NCI-H1930 (cell line): Measurements from ENCODE around the gene ITGA1.
"Not testable (repeated sequence)": the region's sequence is repeated elsewhere in the genome, so short reads cannot be mapped to it uniquely, and the experiment has no call there.

Source experiments
- DNase-seq, 2 experiments: peaks; one replicate each; lab custom pipeline; 2025; lab: John Stamatoyannopoulos, UW

ITGA1 gene

DNA sequence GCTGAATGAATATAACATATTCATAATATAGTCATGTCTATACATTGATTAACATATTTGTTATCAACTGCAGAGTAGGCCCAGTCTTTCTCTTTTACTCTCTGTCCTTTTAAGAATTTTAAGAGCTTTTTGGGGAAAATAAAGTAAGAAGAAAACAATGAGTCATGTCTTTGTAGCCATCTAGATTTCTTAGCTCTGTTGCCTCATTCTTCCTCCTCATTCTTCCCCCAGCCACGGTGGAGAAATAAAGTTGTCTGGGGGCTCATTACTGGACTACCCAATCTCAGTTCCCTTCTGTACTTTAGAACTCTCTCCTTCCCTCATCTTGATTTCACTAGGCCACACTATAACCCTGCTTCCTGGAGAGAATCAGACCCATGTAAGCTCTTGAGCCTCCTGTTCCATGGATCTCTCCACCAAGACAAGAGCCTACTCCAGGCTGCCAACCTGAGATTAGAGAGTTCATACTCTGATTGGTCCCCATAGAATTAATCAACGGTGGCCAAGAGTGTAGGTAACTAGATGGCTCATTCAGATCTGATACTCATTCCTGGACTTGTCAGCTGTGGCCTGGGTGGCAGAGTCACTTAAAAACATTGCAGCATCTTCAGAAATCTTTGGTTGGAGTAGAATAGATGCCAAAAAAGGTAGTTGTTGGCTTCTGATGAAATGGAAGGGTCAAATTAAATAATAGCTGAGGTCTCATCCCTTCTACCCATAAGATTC lies 44.2 kb downstream of the ITGA1 start:
- DNase-seq: no peak

DNA sequence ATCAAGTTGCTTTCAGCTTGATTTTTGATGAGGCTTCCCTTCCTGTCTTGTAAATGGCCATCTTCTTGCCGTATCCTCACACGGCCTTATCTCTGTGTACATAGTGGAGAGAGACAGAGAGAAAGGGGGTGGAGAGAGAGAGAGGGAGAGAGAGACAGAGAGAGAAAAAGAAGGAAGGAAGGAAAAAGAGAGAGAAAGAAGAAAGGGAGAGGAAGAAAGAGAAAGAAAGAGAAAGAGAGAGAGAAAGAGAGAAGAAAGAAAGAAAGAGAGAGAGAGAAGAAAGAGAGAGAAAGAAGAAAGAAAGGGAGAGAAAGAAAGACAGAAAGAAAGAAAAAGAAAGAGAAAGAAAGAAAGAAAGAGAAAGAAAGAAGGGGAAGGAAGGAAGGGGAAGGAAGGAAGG lies 46.6 kb downstream of the ITGA1 start:
- DNase-seq: no peak

DNA sequence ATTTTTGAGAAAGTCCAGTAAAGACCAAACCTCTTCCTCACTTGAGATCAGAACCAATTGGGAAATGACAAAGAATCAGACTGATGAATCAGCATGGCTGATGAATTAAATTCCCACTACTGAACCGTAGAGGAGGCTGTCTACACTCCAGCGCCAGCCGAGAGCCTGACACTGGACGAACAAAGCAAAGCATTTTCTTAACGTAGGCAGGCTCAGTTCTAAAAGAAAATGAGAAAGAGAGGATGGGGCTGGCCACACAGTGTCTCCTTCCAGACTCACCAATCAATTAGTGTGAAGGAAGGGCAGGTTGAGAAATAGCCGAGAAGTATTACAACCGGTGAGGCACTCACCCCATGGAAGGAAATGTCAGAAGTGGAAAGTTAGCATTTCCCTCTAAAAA lies 49.4 kb downstream of the ITGA1 start:
- no peak for DNase-seq

DNA sequence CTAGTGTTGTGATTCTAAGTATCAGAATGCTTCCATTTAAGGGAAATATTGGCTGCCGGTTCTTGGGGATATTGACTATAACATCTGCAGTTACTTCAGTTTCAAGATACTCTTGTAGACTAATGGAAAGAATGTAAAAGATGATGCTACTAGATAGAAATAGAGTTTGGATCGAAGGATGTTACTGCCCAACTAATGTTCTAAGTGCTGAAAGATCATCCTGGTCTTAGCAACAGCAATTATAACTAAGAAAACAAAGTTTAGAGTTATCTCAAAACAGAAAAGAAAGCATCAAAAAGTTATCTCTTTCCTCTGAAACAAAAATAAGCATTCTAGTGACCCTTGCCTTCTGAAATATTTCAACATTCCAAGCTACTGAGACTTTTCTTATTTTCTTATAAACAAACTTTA lies 49.9 kb downstream of the ITGA1 start:
- no peak for DNase-seq

DNA sequence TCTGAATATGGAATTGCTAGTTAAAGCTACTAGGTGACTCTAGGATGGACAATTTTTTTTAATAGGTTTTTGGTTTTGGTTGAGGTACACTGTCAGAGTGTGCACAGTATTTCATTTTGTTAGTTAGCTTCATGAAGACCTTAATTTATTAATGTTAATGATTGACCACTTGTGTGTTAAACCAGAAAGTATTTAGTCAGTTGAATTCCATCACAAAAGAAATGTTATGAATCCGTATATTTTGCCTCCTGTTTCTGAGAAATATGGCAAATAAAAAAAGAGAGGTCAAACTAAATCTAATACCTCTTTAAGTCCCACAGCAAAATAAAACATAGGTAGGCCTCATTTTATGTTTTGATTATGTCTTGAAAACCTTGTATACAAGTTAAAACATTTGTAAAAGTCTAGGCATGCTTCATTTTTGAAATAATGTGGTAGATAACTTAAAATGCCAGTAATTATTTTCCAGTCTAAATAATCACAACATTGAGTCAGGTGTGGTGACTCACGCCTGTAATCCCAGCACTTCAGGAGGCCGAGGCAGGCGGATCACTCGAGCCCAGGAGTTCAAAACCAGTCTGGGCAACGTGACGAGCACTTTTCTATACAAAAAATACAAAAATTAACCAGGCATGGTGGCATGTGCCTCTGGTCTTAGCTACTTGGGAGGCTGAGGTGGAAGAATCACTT lies 50.8 kb downstream of the ITGA1 start:
- no peak for DNase-seq

DNA sequence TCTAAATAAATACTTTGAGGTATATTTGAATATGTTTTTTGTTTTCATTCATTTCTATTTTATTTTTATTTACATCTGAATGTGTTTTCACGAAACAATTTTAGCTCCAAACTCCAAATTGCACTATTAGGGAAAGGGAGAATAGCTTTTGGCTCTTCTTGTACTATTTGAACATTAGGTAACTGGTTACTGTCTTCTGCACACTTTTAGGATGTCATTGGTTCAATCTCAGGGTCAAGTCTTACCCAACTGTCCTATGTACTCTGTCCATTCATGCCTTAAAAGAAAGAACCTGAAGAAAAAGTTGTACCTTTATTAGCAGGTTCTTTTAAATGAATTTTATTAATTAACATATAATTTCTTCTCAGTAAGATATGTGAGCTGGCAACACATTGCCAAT lies 51.6 kb downstream of the ITGA1 start:
- no peak for DNase-seq

DNA sequence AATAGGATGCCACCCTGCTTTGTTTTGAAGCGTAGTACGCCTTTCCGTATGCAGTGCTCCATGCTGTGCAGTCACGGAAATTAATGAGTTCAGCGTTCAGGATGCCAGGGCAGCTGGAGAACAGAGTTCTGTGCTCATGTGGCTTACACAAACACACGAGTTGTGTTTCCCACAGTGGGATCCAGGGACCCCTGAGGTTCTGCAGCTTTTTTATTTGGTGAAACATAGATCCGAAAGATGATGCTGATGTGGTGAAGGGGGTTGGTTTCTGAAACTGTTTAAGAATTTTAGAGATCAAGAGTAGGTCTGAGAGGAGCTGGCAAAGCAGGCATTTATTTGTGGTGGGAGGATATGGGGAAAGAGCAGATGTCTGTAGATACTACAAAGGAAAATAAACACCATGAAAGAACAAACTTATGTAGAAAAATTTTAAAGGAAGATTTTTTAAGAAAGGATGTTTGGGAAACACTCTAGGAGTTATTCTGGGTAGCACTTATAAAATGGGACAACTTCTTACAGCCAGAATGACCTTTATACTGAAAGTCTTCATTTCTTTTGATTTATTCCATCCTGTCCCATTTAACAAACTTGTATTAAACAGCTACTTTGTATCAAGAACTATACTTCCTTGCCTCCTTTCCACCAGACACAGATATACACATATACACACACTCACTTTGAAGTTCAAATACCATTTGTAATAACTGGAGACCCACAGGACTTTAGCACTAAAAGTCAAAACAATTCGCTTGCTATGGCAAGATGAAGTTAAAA lies 52.7 kb downstream of the ITGA1 start:
- no peak for DNase-seq

DNA sequence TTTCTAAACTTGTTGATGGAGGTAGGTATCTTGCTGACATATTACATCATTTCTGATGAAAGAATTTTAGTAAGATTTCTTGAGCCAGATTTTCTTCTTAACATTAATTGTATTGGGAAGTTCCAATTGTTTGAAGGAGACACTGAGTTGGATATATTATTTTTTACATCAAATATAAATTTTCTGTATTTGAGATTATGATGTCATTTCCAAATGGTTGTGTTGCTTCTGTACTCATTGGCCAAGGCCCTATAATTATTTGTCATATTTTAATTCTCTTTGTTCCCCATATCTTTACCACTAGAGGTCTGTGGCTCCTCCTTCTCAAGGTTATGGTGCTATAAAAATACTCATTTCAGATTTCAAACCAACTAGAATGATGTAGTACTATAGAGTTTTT lies 53.4 kb downstream of the ITGA1 start:
- no peak for DNase-seq

DNA sequence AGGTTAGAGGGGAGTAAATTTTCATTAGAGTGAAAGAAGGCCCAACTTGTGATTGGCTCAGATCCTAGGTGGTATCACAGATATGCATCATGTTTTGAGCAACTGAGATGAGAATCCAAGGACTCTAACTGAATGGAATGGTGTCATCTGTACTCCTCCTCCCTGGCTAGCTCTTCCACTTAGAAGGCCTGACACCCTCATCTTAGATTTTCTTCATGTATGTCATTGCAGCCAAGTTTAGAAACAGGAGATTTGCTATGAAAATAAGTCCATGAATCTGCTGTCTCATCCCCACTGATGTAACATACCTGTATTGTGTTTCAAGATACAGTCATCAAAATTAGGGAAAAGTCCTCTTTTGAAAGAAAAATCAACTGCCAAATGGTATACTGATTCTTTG lies 54.4 kb downstream of the ITGA1 start:
- no peak for DNase-seq

DNA sequence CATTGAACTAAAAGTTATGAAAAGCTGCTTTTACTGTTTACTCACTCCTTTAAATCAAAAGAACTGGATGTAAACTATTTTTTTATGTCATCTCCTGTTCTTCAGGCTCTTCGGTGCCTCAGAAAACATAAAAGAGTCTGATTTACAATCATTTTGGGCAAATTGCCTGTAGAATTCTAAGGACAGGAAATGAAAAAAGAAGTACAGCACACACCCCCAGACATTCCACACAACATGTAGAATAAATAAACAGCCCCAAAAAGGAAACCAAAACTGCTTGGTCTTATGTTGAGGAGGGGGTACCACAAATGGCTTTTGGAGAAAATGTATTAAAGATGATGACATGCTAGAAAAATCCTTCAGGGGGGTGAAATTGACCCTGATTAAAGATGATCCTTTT lies 57.2 kb downstream of the ITGA1 start:
- no peak for DNase-seq

DNA sequence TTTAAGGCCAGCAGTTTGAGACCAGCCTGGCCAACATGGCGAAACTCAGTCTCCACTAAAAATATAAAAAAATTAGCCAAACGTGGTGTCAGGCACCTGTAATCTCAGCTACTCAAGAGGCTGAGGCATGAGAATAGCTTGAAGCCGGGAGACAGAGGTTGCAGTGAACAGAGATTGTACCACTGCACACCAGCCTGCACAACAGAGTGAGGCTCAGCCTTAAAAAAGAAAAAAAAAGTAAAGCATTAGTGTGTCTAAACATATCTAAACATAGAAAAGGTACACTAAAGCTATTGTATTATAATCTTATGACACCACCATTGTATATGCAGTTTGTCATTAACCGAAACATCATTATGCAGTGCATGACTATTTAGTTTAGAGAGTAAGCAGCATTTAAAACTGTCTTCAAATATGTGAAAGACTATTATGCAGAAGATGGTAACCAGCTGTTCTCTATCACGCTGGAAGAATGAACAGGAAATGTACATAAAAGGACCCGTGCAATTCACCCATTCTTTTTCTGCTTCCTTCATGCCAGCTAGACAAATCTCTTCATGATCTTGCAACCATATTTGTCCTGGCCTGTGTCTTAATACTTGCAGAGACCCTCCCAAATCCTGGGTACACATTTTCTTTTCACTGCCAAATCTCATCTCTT lies 58.6 kb downstream of the ITGA1 start:
- DNase-seq: no peak

DNA sequence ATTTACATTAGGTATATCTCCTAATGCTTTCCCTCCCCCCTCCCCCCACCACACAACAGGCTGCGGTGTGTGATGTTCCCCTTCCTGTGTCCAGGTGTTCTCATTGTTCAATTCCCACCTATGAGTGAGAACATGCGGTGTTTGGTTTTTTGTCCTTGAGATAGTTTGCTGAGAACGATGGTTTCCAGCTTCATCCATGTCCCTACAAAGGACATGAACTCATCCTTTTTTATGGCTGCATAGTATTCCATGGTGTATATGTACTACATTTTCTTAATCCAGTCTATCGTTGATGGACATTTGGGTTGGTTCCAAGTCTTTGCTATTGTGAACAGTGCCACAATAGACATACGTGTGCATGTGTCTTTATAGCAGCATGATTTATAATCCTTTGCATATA lies 61.0 kb downstream of the ITGA1 start:
- DNase-seq: not testable (repeated sequence)

DNA sequence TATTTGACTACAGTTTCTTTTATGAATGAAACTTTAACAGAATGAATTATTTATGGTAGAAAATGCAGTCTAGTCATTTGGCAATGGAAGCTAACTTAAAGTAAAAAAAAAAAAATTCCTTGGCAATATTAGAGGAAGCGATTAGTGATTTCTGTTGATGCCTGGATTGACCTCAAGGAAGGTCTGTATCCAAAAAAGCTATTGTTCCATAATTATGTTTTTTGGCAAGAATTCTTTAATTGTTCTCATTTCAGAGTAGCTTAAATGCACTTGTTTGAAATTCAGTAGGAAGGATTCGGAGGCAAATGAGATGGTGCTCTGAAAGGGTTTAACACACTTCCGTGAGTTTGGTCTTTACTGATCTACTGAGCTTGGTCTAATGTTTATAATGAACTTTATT lies 61.8 kb downstream of the ITGA1 start:
- DNase-seq: no peak

DNA sequence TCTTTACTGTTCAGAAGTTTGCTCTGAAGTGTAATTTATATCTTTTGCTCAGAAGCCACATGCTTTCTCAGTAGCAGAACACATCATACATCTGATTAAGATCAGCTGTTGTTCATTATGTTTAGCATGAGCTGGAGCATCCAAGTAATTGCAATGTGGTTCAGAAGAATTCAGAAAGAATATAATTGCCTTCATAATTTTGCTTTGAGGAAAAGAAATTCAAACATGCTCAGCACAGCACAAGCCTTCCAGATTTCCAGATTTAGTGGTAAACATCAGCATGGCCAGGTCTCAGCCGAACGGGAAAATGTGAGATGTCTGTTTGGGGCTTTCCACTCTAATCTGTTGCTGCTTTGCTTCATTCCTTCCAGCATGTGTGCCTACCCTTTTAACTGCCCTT lies 65.9 kb downstream of the ITGA1 start:
- DNase-seq: no peak

DNA sequence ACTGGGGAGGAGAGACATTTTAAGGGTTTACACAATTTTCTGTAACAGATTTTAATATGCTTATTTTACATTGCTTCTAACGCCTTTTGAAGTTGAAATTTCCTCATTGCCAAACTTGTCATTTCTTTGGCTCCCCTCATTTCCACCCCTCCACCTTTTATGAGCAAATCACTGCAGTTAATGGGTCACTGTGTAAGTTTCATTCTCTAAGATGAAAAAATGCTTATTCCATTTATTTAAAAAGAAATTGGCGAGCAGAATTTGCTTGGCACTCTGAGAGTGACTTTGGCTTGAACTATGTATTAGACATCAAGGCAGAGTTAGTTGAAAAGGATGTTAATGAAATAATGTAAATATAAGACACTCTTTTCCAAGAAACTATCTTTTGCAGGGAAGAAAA lies 66.6 kb downstream of the ITGA1 start:
- DNase-seq: no peak

DNA sequence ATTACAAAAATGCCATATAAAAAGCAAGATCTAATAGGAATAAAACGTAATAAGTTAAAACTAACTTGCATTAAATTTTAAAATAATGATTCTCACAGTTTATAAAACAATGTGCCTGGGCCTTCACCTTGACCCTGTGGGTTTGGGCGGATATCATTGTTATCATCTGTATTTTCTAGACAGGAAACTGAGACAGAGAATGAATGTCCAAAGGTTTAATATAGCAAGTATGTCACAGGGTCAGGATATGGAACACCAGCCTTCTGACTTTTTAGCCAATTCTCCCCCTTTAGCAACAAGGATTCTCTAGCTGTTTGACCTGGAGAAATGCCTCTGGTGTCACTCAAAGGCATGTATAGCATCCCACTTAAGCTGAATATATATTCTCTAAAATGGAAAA lies 67.2 kb downstream of the ITGA1 start:
- DNase-seq: no peak

DNA sequence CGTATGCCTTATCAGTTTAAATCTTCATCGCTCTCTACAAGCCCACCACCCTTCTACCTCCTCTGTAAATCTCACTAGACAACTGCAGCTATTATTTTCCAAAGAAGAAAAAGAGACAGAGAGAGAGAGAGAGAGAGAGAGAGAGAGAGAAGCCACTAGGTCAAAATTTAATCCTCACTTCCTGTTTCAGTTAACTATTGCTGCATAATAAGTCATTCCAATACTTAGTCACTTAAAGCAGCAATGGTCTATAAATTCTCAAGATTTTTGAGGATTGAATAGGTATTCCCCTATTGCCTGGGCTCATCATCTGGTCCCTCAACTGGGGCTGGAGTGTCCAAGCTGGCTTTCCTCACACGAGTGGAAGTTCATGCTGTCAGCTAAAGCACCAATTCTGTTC lies 68.8 kb downstream of the ITGA1 start:
- no peak for DNase-seq

DNA sequence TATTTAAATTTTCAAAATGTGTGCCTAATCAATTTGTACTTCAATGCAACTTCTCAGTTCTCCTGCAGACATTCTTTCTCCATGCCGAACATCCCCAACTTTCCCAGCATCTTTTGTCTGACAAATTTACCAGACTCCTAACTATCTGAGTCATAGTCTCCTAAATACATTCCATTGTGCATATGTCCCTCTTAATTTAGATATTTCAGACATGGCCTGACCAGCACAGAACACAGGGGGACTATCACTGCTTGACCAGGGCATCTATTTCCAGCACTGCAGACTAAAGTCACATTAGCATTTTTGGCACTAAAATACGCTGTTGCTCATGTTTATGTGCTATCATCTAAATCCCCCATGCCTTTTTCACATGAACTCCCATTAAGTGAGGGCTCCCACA lies 71.9 kb downstream of the ITGA1 start:
- DNase-seq: no peak

DNA sequence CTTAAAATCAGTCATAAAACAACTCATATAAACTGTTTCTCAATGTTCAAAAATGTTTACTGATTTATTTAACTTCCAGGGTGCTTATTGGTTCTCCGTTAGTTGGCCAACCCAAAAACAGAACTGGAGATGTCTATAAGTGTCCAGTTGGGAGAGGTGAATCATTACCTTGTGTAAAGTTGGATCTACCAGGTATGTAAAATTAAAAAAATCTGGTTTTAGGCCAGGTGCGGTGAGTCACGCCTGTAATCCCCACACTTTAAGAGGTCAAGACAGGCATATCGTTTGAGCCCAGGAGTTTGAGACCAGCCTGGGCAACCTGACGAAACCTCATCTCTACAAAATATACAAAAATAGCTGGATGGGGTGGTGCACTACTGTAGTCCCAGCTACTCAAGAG lies 73.7 kb downstream of the ITGA1 start:
- no peak for DNase-seq

DNA sequence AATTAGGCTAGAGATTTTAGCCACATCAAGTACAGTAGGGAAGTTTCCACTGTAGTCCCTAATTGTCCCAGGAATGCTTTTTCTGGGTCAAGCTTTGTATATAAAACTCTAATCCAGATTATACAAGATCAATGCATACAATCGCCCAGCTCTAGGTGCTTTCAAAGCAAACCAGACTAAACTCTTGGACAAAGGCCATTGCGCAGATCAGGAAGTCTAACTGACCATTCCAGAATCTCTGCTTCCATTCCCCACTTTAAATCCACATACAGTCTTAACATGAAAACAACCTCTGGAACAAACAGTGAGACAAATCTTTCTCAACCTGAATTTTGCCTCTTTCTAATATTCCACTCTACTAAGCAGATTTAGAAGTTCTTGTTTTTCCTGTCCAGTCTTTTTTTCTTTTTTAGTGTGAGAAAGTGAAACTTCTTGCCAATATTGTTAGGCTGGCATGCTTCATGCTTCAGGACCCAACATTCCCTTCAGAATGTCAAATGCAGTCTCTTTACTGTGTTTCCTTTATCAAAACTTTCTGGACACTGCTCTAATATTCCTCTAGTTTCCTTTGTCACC lies 76.1 kb downstream of the ITGA1 start:
- no peak for DNase-seq

DNA sequence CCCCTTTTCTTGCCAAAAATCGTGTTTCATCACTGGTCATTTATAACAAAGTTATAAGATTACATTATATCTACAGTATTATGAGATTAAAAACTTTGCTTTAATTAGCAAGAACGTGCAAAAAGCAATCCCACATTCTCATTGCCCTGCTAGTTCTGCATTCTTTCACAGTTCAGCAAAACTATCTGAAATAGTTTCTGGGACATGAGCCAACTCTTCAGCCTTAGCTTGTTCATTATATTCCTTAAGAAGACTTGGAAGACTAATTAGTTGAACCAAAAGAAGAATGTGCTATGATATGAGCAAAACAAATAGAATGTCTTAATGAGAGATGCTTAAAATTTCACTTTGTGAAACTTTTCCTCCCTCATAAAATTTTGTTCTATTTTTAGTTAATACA lies 76.7 kb downstream of the ITGA1 start:
- DNase-seq: no peak

DNA sequence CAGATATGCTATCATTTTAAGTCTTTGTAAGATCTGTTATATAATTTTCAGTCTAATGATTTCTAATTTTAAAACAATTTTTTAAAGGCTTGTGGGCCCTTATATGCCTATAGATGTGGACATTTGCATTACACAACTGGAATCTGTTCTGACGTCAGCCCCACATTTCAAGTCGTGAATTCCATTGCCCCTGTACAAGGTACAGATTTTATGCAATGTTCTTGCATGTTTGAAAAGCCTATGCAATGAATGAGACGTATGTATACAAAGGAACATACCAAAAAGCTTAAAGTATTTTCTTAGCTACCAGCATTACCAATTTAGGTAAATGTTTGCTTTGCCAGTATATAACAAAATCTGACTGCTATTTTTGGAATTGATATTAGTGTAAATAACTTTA lies 77.2 kb downstream of the ITGA1 start:
- no peak for DNase-seq
